ENCODE results near the gene GGCX.
A peak's percentile ranks its signal among the peaks of the same experiment; 100 is the strongest.

Gene GGCX

DNA sequence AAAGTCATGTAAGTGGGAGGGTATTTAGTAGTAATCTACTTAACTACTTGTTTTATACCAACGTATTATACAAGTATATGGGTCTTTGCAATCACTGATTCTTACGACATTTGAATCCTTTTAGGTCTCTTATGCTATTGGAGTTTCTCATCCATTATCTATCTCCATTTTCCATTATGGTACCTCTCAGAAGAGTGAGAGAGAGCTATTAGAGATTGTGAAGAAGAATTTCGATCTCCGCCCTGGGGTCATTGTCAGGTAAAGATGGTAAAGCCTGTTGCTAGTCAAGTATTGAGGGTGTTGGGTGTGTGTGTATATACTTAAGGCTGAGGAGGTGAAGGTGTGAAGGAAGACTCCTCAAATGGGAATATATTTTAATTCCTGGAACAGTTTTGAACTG, 18.5 kb downstream of the GGCX start:
- no peak for DNase-seq (ENCODE audit: extremely low read depth in 1 of 2, low read depth in 1 of 2)

DNA sequence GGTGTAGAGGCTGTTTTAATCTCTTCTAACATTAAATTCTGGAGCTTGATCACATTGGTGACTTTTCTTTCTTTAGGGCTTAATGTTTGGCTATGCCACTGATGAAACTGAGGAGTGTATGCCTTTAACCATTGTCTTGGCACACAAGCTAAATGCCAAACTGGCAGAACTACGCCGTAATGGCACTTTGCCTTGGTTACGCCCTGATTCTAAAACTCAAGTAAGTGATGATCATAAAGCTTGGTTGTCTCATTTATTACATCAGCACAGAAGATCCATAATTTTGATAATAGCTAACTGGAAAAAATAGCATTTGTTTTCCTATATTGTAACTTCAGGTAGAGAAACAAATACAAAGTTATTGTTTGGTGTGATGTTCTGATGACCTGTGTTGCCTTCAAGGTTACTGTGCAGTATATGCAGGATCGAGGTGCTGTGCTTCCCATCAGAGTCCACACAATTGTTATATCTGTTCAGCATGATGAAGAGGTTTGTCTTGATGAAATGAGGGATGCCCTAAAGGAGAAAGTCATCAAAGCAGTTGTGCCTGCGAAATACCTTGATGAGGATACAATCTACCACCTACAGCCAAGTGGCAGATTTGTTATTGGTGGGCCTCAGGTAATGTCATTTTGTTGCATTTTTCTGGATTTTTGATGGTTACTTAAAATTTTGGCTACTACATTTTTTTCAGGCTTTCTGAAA, 19.4 kb downstream of the GGCX start:
- DNase-seq (ENCODE audit: extremely low read depth in 1 of 2, low read depth in 1 of 2): no peak

DNA sequence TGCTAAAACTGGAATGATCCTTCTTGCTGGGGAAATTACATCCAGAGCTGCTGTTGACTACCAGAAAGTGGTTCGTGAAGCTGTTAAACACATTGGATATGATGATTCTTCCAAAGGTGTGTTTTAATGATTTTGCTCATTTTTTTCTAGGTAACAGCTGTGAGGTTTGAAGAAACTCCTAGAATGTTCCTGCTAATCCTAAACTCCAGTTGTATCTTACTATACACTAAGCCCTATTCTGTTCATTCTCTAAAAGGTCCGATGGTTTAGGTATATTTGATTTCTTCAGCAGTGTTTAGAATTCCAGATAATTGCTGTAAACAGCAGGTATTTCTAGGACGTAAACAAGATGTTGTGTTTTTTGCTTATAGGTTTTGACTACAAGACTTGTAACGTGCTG, 20.0 kb downstream of the GGCX start:
- no peak for DNase-seq (ENCODE audit: extremely low read depth in 1 of 2, low read depth in 1 of 2)

DNA sequence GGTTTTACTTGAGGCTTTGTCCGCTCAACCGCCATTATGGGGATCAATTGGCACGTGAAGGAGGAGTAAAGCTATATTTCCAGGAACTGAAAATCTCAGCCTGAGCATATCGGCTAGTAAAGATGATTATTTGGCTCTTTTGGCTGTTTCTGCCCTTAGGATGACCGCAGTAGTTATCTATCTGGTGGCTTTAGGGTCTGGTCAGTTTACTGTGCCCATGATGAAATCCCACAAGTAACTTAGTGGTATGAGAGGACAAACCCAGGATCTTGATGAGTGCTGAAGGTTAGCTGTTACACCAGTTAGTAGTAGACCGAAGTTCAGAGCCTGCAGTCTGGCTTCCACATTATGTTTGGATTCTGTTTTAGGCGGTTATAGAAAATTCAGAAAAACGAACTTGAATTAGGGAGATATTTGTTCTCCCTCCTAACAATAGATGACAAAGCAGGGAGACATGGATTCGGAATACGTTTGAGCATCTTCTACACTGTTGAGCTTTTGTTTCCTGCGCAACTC, 21.1 kb downstream of the GGCX start:
- no peak for DNase-seq (ENCODE audit: extremely low read depth in 1 of 2, low read depth in 1 of 2)

DNA sequence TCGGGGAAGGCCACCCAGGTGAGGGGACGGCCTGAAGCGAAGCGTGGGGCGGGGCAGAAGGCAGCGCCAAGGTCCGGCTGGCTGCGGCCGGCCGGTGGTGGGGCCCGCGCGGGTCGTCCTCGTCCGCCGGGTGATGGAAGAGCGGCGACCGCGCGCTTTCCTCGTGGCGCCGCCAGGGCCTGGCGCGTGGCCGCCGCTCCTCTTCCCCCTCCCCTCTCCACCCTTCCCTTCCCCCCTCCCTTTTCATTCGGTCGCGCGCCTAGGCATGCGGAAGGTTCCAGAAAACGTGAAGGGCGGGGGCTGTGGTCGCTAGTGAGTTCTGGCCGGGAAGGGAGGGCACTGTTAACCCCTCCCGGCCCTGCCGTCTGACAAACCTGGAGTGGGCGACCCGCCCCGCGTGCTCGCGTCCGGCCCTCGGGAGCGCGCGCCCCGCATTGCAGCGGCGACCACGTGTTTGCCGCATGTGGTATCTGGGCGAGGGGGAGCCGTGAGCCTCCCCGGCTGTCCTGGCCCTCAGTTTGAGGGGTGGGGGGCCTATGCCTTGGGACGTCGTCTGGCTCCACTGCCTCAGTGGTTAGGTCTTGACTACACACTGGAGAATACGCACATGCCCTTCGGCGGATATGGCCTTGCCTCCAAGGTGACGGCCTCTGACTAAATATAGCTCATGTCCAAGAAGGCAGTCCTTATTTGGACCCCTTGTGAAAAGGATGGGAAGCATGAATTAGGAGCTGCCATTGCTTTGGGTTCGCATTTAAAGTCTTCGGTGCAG, 21.7 kb downstream of the GGCX start:
- DNase-seq (ENCODE audit: extremely low read depth in 1 of 2, low read depth in 1 of 2): peak; percentile 47 to 53

DNA sequence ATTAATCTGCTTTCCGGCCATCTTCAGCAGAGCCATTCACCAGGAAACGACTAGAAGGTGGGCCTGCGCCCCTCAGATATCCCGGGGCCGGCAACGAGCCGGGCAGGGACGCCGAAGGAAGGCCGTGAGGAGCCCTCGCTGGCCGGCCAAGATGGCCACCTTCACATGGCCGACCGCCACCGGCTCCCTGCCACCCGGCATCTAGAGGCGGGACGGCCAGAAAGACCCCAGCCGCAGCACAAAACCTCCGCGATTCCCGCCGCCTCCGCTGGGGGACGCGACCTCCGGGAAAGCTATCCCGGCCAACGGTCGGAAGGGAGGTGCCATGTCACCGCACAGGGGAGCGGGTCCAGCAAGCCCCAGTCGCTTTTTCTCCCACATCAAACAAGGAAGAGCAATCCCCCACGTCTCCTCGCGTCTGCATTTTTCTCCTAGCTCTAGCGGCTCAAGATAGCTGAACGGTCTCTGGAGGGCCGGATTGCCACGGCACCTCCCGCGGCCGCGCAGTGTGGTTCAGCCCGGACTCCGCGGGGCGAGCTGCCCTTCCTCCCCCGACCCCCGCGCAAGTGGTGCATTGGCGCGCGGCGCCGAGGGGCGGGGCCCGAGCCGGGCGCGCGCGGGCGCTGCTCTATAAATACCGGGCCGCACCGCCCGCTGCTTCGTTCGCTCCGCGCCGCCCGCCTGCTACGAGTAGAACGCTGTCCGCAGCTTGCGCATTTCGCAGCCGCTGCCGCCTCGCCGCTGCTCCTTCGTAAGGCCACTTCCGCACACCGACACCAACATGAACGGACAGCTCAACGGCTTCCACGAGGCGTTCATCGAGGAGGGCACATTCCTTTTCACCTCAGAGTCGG, 22.6 kb downstream of the GGCX start, which contains the start of gene MAT2A:
Gene MAT2A, plus strand, starts transcription at position 662 of the 854 bp plus-strand sequence. Its CDS starts 120 bp downstream, at position 782.
- DNase-seq (ENCODE audit: extremely low read depth in 1 of 2, low read depth in 1 of 2): peak; percentile 82 to 89

DNA sequence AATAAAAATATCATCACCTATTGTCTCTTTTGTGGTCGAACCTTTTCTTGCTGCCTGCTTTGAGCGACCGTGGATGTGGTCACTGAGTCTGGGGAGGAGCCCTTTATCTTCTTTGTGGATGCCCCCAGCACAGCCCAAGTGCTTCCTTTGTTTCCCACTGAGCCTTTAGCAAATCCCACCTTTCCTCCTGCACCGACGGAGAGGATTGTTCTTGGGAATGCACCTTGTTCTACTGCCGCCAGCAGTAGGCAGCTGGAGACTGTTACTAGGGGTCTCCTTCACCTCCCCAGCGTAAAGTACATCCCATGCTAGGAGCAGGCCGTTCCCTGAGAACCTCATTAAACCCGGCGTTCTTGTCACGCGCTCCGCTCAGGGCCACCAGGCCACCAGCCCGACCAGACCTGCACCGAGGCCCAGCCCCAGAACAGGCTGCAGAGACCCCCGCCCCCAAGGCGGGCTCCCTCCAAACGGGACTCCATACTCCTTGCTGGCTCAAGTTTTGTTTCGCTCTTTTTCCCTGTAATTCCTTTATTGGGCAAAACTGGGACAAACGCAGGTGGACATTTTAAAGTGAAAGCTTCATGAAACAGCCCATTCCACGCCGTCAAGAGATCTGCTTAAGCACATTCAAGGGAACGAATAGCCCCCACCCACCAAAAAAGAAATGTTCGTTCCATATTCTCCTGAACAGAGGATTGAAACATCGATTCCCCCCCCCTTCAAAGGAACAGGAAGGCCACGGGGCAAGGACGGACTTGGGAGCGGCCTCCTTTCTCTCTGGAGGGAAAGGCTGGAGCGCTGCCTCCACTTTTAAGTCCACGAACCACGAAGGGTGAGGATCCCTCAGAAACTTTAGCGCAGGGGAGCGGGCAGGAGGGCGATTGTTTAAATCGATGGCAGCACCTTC, 23.4 kb downstream of the GGCX start:
- no peak for DNase-seq (ENCODE audit: extremely low read depth in 1 of 2, low read depth in 1 of 2)

DNA sequence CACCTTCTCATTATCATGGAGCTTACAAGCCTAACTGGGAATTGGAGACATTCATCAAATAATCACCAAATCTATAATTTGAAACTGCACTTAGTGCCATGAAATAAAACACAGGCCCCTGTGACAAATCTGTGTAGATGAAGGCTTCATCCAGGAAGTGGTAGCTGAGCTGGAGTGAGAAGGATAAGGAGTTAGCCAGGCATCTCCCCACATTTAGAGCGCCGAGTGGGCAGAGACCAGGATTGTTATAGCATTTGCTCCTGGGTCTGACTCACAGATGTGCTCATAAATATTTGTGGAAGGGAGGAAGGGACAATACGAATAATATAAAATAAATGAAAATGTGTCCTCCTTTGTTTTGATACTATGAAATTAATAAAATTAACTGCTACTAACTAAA, 24.8 kb downstream of the GGCX start:
- no peak for DNase-seq (ENCODE audit: extremely low read depth in 1 of 2, low read depth in 1 of 2)

DNA sequence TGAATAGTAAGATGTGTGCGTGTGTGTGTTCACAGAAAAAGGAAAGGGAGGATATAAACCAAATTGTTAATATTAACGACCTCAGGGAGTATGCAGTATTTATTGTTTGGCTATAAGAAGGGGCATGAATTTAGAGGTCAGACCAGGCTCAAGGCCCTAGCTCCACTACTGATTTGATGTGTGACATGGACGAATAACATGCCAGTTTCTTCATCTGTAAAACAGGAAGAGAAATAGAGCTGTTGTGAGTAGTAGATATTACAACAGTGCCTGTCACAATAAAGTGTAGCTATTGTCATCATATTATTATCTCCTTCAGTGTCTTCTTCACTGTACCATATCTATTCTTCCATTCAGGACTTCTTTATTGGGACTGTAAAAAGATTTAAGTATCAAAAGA, 26.4 kb downstream of the GGCX start:
- no peak for DNase-seq (ENCODE audit: extremely low read depth in 1 of 2, low read depth in 1 of 2)

DNA sequence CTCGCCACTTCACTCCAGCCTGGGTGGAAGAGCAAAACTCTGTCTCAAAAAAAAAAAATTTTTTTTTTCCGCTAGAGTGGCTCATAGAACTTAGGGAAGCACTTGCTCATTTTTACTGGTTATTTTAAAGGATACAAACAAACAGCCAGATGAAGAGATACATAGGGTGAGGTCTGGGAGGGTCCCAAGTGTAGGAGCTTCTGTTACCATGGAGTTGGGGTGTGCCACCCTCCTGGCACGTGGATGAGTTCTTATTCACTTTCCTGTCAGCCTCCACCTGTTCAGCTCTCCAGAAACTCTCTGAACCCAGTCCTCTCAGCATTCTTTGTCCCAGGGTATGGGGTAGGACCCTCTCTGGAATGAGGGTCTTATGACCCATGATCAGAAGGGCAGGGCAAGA, 27.2 kb downstream of the GGCX start:
- no peak for DNase-seq (ENCODE audit: extremely low read depth in 1 of 2, low read depth in 1 of 2)

DNA sequence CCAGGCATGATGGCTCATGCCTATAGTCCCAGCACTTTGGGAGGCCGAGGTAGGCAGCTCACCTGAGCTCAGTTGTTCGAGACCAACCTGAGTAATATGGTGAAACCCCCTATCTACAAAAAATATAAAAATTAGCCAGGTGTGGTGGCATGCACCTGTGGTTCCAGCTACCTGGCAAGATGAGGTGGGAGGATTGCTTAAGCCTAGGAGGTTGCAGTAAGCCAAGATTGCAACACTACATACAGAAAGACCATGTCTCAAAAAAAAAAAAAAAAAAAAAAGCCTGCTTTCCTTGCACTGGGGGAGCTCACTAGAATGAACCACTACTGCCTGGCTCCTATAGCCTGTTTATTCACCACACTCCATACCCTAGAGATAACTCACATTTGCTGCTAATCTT, 29.7 kb downstream of the GGCX start:
- DNase-seq (ENCODE audit: extremely low read depth in 1 of 2, low read depth in 1 of 2): no peak

DNA sequence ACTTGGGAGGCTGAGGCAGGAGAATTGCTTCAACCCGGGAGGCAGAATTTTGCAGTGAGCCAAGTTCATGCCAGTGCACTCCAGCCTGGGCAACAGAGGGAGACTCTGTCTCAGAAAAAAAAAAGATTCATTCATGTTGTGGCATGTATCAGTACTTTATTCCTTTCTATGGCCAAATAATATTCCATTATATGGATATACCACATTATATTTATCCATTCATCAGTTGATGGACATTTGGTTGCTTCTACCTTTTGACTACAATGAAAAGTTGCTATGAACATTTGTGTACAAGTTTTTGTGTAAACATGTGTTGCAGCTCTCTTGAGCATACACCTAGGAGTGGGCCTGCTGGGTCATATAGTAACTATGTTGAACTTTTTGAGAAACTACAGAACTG, 31.5 kb downstream of the GGCX start:
- no peak for DNase-seq (ENCODE audit: extremely low read depth in 1 of 2, low read depth in 1 of 2)

DNA sequence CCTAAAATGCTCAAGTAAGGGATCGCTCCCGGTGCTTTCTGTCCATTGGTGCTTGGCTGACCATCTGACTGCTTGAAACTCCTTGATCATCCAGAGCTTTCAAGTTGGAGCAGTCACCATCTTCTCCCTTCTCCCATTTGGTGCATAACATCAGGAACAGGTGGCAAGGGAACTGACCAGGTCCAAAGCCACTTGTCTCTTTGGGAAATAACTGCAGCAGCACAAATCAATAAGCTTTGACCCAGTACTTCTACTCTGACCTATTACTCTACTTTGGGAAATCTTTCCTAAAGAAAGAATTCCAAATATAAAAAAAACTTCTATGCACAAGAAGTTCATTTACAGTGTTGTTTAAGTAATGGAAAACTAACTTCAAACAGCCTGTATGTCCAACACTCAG, 32.9 kb downstream of the GGCX start:
- DNase-seq (ENCODE audit: extremely low read depth in 1 of 2, low read depth in 1 of 2): no peak

DNA sequence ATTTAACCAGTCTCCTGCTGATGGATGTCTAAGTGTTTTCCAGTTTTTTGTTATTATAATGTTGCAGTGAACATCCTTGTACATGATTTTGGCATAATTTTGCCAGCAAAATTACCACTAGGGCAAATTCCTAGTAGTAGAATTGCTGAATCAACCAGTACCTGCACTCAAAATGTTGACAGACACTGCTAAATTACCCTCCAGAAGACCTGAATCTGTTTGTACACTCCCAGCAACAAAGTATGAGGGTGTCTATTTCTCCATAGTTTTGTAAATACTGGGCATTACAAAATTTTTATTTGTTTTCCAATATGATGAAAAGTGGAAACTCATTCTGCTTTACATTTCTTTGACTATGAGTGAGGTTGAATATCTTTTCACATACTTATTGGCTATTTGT, 33.5 kb downstream of the GGCX start:
- no peak for DNase-seq (ENCODE audit: extremely low read depth in 1 of 2, low read depth in 1 of 2)

DNA sequence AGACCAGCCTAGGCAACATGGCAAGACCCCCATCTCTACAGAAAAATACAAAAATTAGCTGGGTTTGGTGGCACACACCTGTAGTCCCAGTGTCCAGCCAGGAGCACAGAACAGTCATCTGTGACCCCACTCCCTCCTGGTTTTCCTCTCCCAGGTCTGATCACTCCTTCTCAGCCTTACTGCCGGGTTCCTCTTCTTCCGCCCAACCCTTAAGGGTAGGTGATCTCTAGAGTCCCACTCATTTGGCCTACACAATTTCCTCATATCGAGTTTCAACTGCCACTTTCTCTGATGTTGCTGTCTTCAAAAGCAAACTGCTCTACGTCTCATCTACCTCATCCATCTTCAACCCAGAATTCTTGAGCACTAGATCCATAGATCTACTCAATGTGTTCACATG, 35.7 kb downstream of the GGCX start:
- no peak for DNase-seq (ENCODE audit: extremely low read depth in 1 of 2, low read depth in 1 of 2)

DNA sequence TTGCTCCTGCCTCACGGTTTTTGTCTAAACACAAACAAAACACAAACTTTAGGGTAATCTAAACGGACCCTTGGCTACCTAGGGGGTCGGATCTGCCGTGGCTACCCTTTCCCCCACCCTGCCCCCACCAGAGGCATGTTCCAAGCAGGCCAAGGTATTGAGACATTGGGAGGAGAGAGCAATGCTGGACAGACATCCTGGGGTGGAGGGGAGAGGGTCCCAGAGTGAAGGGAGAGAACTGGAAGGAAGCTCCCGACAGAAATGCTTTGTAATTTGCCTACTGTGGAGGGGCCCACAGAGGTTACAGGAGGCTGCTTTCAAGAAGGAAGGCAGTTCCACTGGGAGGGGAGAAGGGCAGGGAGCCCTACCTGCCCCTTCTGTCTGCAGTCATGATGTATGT, 36.3 kb downstream of the GGCX start:
- DNase-seq (ENCODE audit: extremely low read depth in 1 of 2, low read depth in 1 of 2): no peak

DNA sequence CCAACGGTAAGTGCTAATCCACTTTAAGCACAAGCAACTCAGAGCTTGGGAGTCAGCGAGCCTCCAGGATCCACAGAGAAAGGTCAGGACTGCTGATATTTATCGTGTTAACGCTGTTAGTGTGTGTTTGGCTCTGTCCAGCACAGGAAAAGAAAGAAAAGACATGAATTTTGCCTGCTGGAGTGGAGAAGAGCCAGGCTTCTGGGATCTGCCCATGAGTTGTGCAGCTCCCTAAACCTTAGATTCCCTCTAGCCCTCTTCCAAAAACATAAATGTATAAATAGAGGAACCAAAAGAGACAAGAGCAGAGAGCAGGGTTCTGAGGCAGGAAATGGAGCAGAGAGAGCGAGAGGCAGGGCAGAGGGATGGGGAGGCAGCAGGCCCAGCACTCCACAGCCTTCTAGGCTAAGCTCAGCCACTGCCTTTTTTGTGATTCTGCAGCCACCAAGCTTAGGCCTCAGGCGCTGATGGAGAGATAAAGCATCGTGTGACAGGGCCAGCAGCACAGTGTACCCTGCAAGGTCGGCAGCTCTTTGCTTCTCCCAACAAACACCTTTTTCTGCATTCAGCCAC, 36.9 kb downstream of the GGCX start:
- no peak for DNase-seq (ENCODE audit: extremely low read depth in 1 of 2, low read depth in 1 of 2)

DNA sequence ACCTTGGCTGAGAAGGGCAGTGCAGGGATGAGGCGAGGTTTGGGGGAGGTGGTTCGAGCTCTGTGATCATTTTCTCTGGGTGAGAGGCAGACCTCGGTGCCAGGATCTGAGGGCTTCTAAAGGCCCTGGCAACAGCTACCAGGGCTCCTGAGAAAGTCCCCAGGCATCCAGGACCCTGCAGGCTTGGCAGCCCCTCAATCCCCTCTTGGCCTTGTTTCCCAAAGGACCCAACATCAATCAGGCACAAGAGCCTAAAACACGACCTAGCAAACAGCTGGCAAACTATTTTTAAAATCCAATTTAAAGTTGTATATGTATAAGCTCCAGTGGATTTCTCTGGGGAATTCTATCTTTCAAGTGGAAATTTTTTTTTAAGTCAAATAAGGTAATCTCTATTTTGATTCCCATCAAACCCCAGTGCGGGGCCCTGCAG, 37.4 kb downstream of the GGCX start:
- no peak for DNase-seq (ENCODE audit: extremely low read depth in 1 of 2, low read depth in 1 of 2)

DNA sequence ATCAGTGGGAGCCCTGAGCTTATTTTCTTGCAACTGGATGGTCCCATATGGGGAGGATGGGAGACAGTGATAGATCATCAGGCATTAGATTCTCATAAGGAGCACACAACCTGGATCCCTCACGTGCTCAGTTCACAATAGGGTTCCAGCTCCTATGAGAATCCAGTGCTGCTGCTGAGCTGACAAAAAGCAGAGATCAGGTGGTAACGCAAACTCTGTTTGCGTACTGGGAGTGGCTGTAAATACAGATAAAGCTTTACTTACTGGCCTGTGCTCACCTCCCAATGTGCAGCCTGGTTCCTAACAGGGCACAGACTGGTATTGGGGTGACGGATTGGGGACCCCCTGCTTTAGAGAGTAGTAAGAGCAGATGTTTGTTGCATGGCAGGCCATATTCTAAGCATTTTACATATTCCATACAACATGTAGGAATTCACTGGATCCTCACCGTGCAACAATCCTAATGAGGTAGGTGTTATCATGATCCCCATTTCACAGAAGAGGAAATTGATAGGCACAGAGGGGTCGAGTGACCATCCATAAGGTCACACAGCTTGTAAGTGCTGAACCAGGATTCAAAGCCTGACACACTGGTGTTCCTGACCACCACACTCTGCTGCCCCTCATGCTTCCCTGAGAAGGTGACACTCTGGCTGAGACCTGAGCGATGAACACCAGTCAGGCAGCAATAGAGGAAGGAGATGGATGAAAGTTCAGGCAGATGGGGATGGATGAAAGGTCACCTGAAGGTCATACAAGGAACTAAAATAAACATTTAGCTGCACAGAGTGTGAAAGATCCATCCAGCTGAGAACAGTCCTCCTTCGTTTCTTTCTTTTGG, 38.0 kb downstream of the GGCX start:
- DNase-seq (ENCODE audit: extremely low read depth in 1 of 2, low read depth in 1 of 2): no peak
